Testis (tissue), 3 donors: ENCODE data around the gene AGBL4. TPM values are rescaled to one million over a fixed set of nuclear protein-coding genes. Genes with fewer than 3 reads are reported as not detected.

Experiments used
- DNase-seq: peaks from one replicate; pipeline ENCODE4 v3.0.0-alpha.2; 2019
- H3K27ac ChIP-seq, 2 donors: fragments of 200-600 bp; sonication (generic); one replicate each; pipeline ENCODE4 v1.5.1; 2019
- H3K27me3 ChIP-seq: fragments of 200-600 bp; sonication (generic); one replicate; pipeline ENCODE4 v1.5.1; 2019
- H3K36me3 ChIP-seq: fragments of 200-600 bp; sonication (generic); one replicate; pipeline ENCODE4 v1.5.1; 2017; ENCODE audit warnings: low read depth; ENCODE audit errors: missing control alignments
- H3K4me1 ChIP-seq: fragments of 200-600 bp; sonication (generic); one replicate; pipeline ENCODE4 v1.5.1; 2019
- H3K4me3 ChIP-seq, 2 donors: fragments of 200-600 bp; sonication (generic); one replicate each; pipeline ENCODE4 v1.5.1; 2017 to 2019
- H3K9me3 ChIP-seq: fragments of 200-600 bp; sonication (generic); one replicate; pipeline ENCODE4 v1.5.1; 2017
- POLR2A ChIP-seq: fragments of 450-650 bp; IDR thresholded peaks from one replicate; pipeline ENCODE4 v1.6.1; 2017; ENCODE audit warnings: antibody characterized with exemption, mild to moderate bottlenecking, moderate library complexity
- WGBS, 2 donors: methylation state at CpG; one replicate each; pipeline ENCODE4 v1.1.5; 2018; 5-methylcytosine and 5-hydroxymethylcytosine counted together
- intact Hi-C: fragments of 100-400 bp; cut with DNase I; formaldehyde crosslinking; loops from one replicate; pipeline ENCODE4 v1.15.1; 2023; ENCODE audit warnings: low total_unique reads
- polyA plus RNA-seq: library from polyadenylated mRNA; stranded (reverse); fragments of 350-450 nt; fragmentation: Illumina TruSeq; extraction: RNeasy Lipid Tissue Mini Kit (QIAGEN cat#74804); gene quantifications from one replicate; pipeline ENCODE4 v1.2.3, GENCODE V29; 2014; ENCODE audit warnings: low read depth, low replicate concordance; ENCODE audit not compliant: insufficient read depth
- total RNA-seq, 2 donors: library from RNA; depleted of rRNA; stranded (reverse); fragments of >200 nt; gene quantifications; one replicate each; pipeline ENCODE4 v1.2.3, GENCODE V29; 2016
- TF ChIP-seq, protein P1 (sequence below), 3 experiments: fragments of 450-650 bp in 2 of 3; fragments of 200-600 bp in 1 of 3; sonication (generic) in 1 of 3; IDR thresholded peaks; one replicate each; pipeline ENCODE4 v1.5.1; 2016 to 2019; ENCODE audit warnings: antibody characterized with exemption in 3 of 3, mild to moderate bottlenecking in 2 of 3, moderate library complexity in 1 of 3

Gene AGBL4
- total and polyA plus RNA-seq, 3 donors from 2014 or later = 3.3 to 6.9 (median 5.8) TPM

DNA sequence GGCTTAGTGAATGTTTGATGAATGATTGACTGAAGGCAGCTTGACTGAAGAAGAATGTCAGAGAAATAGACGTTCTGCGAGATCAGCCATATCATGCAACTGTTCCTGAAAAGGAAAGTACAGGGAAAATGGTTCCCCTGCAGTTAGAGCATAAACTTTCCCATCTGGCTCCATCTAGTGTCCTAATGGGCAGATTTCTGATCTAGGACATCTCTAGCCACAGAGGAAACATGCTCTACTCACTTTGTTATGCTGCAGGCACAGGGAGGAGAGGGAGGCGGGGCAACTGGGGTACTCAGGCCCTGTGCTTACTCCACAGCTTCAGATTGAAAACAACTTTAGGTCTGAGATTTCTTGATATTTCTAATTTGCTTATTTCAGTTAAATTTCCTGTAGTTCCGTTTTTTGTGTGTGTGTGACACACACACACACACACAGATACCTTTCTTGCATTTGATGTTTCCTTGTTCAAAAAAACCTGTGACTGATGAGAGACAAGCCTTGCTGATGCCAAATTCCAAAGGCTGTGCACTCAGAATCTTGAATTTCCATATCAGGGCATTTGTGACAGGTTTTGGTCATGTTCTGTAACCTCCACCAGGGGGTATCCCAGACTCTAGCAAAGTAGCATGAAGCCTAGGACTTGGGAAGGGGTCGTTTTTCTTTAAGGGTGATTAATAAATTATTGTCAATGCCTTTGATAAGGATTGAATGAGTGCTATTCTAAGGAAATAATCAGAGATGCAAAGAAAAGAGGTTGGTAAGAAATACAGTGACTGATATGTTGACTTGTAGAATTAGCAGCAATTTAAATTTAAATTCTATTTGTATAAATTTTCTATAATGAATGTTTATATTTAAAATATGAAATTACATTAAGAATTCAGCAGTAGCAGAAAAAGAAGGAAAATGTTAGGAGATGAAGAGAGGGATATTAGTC, 1107.4 kb downstream of the AGBL4 start:
- Histone ChIP-seq H3K9me3 (no peaks in the 10 kb centered on the region), H3K36me3 (no peaks in the 10 kb centered on the region), H3K27me3 (no peaks in the 10 kb centered on the region), H3K4me1 (no peaks in the 10 kb centered on the region), H3K4me3 (no peak overlapping the region), H3K27ac (no peak overlapping the region)
- DNase-seq = peak; percentile 16
- intact Hi-C loops = no loop called here
- 41 to 55% methylated on average over 5 of the region's 5 CpGs for WGBS, 2 donors
- no peak for TF ChIP-seq POLR2A
- TF ChIP-seq, protein P1, sequence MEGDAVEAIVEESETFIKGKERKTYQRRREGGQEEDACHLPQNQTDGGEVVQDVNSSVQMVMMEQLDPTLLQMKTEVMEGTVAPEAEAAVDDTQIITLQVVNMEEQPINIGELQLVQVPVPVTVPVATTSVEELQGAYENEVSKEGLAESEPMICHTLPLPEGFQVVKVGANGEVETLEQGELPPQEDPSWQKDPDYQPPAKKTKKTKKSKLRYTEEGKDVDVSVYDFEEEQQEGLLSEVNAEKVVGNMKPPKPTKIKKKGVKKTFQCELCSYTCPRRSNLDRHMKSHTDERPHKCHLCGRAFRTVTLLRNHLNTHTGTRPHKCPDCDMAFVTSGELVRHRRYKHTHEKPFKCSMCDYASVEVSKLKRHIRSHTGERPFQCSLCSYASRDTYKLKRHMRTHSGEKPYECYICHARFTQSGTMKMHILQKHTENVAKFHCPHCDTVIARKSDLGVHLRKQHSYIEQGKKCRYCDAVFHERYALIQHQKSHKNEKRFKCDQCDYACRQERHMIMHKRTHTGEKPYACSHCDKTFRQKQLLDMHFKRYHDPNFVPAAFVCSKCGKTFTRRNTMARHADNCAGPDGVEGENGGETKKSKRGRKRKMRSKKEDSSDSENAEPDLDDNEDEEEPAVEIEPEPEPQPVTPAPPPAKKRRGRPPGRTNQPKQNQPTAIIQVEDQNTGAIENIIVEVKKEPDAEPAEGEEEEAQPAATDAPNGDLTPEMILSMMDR (IDR thresholded peaks at IDR 0.05) = peak; percentile 12 to 37 (median 28)

DNA sequence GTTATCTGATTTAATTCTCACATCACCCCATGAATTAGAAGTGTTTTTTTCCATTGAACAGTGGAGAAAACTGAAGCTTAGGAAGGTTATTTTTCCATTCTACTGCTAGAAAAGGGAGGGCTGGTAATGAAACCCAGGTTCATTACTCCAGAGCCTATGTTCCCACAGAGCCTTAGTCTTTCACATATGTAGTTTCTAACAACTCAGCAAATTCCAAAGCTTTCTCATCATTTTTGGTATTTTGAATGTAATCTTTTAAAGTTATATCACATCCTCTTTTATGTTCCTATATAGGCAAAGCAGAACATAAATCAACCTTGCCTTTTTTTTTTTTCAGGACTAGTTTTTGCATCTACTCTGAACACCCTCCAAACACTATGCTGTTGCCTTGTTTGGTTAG, 1115.1 kb downstream of the AGBL4 start:
- TF ChIP-seq, protein P1 (IDR thresholded peaks at IDR 0.05) = no peak
- no peak for TF ChIP-seq POLR2A
- DNase-seq = no peak
- no peaks in the 10 kb centered on the region for H3K27me3 ChIP-seq

DNA sequence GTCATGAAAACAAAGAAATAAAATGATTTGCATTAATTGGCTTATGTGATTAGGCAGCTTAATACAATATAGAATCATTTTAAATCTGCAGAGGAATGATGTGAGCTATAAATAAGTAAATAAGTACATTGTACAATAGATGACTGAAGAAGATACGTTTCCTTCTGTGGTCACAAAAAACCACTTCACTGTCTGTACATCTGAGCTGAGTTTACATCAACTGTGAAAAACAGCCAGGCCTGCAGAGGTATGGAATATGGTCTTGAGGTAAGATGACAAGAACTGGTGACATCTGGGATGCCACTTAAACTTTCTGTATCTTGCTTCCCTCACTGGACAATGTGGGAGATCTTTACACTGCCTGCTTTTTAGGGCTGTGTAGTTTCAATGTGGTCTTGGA, 1117.0 kb downstream of the AGBL4 start:
- intact Hi-C loops = no loop called here
- Histone ChIP-seq H3K27me3 (no peaks in the 10 kb centered on the region), H3K4me1 (no peaks in the 10 kb centered on the region), H3K9me3 (no peaks in the 10 kb centered on the region), H3K4me3 (no peak overlapping the region), H3K36me3 (no peaks in the 10 kb centered on the region), H3K27ac (no peak overlapping the region)
- TF ChIP-seq POLR2A = no peak
- TF ChIP-seq, protein P1 (IDR thresholded peaks at IDR 0.05) = no peak
- DNase-seq = no peak
- WGBS, 2 donors = 86 to 88% methylated on average over 1 of the region's 1 CpG

More for the DNA sequence above, 1115.1 kb downstream of the AGBL4 start:
- H3K36me3 ChIP-seq = no peaks in the 10 kb centered on the region
- no peak overlapping the region for H3K4me3 ChIP-seq
- no peaks in the 10 kb centered on the region for H3K4me1 ChIP-seq
- H3K9me3 ChIP-seq = no peaks in the 10 kb centered on the region
- intact Hi-C loops = no loop called here
- H3K27ac ChIP-seq = no peak overlapping the region

DNA sequence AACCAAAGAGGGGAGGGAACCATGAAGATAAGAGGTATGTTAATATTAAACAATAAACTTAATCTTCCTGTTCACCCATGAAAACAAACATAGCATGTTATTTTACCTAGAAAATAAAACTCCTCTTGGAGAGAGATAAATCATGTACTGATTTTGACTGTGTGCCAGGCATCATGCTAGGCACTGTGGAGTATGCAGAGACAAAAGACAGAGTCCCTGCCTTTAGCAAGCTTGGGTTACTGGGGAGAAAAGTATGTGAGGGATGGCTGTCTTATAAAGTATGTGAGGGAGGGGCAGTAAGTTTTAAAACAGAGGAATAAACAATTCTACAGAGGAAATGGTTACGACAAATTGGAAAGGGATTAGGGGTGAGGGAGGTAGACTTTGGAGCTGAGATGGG, 1117.6 kb downstream of the AGBL4 start:
- H3K27me3 ChIP-seq = no peaks in the 10 kb centered on the region
- no peak for DNase-seq
- 85 to 94% methylated on average over 1 of the region's 1 CpG for WGBS, 2 donors

More for the DNA sequence above, 1117.6 kb downstream of the AGBL4 start:
- no peaks in the 10 kb centered on the region for H3K36me3 ChIP-seq
- H3K27ac ChIP-seq = no peak overlapping the region
- H3K9me3 ChIP-seq = no peaks in the 10 kb centered on the region
- intact Hi-C loops = no loop called here
- H3K4me3 ChIP-seq = no peak overlapping the region
- TF ChIP-seq POLR2A = no peak
- TF ChIP-seq, protein P1 (IDR thresholded peaks at IDR 0.05) = no peak
- no peaks in the 10 kb centered on the region for H3K4me1 ChIP-seq
